ENCODE measurements around the gene FCAR. TPM values are rescaled to one million over a fixed set of nuclear protein-coding genes. Genes with fewer than 3 reads are reported as not detected.
A peak's percentile ranks its signal among the peaks of the same experiment; 100 is the strongest.
"Not testable (repeated sequence)": the region's sequence is repeated elsewhere in the genome, so short reads cannot be mapped to it uniquely, and the experiment has no call there.

FCAR gene
- total RNA-seq, 1 donor from 2014 or later, result not detected

DNA sequence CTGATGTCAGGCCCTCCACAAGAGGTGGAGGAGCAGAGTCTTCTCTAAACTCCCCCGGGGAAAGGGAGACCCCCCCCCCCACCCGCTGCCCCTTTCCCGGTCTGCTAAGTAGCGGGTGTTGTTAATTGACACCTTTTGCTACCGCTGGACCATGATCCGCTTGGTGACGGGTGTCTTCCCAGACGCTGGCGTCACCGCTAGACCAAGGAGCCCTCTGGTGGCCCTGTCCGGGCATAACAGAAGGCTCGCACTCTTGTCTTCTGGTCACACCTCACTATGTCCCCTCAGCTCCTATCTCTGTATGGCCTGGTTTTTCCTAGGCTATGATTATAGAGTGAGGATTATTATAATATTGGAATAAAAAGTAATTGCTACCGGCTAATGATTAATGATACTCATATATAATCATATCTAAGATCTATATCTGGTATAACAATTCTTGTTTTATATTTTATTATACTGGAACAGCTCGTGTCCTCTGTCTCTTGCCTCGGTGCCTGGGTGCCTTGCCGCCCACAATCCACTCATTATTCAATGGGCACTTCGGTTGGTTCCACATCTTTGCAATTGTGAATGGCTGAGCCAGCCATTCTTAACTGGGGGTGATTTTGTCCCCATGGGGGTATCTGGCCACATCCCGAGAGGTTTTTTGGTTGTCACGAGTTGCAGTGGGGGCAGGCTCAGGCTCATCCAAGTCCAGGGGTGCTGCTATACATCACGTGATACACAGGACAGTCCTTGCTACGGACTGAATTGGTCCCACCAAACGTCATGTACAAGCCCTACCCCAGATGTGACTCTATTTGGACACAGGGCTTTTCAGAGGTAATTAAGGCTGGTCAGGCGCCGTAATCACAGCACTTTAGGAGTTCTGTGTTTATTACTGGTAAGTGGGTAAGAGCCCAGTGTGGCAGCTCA, 45.9 kb downstream of the FCAR start:
- H3K4me1 ChIP-seq; intact Hi-C loops (cut with micrococcal nuclease): not testable (repeated sequence)

DNA sequence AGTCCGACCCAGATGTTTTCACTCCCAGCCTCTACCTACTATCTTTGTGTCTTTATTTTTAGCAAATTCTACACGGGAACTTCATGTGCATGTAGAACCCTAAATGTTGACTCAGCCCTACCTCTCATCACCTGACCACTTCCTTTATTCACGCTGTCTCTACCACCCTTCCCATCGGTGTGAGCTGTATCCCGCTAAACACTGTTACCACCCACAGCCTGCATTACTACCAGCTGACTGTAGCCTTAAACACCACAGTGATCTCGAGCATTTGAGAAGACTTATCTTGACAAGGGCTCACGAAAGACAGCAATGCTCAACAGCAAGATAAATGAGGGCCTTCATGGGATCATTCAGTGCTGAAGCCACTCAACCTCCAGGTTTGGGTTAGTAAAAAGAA, 47.0 kb downstream of the FCAR start:
- H3K27me3 ChIP-seq (ENCODE audit: low read depth), result peaks cover 45% of the 10 kb centered on the region
- TF ChIP-seq, protein P1, sequence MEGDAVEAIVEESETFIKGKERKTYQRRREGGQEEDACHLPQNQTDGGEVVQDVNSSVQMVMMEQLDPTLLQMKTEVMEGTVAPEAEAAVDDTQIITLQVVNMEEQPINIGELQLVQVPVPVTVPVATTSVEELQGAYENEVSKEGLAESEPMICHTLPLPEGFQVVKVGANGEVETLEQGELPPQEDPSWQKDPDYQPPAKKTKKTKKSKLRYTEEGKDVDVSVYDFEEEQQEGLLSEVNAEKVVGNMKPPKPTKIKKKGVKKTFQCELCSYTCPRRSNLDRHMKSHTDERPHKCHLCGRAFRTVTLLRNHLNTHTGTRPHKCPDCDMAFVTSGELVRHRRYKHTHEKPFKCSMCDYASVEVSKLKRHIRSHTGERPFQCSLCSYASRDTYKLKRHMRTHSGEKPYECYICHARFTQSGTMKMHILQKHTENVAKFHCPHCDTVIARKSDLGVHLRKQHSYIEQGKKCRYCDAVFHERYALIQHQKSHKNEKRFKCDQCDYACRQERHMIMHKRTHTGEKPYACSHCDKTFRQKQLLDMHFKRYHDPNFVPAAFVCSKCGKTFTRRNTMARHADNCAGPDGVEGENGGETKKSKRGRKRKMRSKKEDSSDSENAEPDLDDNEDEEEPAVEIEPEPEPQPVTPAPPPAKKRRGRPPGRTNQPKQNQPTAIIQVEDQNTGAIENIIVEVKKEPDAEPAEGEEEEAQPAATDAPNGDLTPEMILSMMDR (IDR thresholded peaks at IDR 0.05; ENCODE audit: borderline replicate concordance), result no peak
- intact Hi-C loops (cut with micrococcal nuclease), result no loop called here

More for the DNA sequence above, 45.9 kb downstream of the FCAR start:
- H3K27me3 ChIP-seq (ENCODE audit: low read depth), result peaks cover 53% of the 10 kb centered on the region
- not testable (repeated sequence) for H3K27ac ChIP-seq (replicated peaks); H3K36me3 ChIP-seq; H3K9me3 ChIP-seq (replicated peaks); H3K4me3 ChIP-seq; DNase-seq
- TF ChIP-seq, protein P1 (IDR thresholded peaks at IDR 0.05; ENCODE audit: borderline replicate concordance), result peak; percentile 51

DNA sequence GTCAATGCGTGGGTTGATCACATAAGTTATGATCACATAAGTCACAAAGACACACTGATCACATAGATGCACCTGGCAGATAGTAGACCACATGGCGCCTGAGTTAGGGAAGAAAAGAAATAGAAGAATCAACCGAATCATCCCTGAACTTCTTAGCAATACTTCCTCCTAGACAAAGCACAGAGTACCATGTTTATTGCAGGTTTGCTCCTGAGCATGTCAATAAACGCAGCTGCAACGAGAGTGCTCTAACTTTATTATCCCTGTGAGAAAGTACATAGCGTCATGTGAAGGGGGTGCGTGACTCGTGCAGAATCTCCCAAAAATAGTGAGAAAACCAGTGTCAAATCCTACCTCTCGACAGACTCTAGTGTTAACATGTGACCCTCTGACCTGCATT, 49.2 kb downstream of the FCAR start:
- intact Hi-C loops (cut with micrococcal nuclease), result no loop called here

More for the DNA sequence above, 47.0 kb downstream of the FCAR start:
- Histone ChIP-seq H3K4me3 (no peak overlapping the region), H3K4me1 (no peaks in the 10 kb centered on the region), H3K27ac (replicated peaks) (no peak overlapping the region), H3K9me3 (replicated peaks) (no peaks in the 10 kb centered on the region), H3K36me3 (no peaks in the 10 kb centered on the region)
- no peak for DNase-seq

DNA sequence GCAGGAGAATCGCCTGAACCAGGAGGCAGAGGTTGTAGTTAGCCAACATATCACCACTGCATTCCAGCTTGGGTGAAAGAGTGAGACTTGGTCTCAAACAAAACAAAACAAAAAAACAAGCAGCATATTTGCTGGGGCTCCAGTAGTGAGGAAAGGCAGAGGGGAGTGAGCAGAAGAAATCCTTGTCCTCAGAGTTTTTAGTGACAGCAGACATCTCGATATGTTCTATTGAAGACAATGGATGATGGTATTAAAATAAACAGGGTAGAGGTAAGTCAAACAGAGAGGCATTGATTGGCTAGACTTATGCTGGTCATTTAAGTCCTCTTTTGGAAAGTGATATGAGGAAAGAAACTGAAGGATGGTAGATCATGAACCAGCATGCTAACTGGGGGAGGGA, 54.3 kb downstream of the FCAR start:
- intact Hi-C loops (cut with micrococcal nuclease), result no loop called here
- no peak for DNase-seq
- TF ChIP-seq, protein P1 (IDR thresholded peaks at IDR 0.05; ENCODE audit: borderline replicate concordance), result no peak
- Histone ChIP-seq H3K36me3 (no peaks in the 10 kb centered on the region), H3K27ac (replicated peaks) (no peak overlapping the region), H3K4me1 (no peaks in the 10 kb centered on the region), H3K4me3 (no peak overlapping the region), H3K27me3 (ENCODE audit: low read depth) (peaks cover 5% of the 10 kb centered on the region), H3K9me3 (replicated peaks) (peaks cover 30% of the 10 kb centered on the region)

More for the DNA sequence above, 49.2 kb downstream of the FCAR start:
- no peaks in the 10 kb centered on the region for H3K4me1 ChIP-seq
- no peak for DNase-seq
- TF ChIP-seq, protein P1 (IDR thresholded peaks at IDR 0.05; ENCODE audit: borderline replicate concordance), result no peak
- H3K4me3 ChIP-seq, result no peak overlapping the region
- H3K9me3 ChIP-seq (replicated peaks), result peaks cover 16% of the 10 kb centered on the region
- no peak overlapping the region for H3K27ac ChIP-seq (replicated peaks)
- H3K36me3 ChIP-seq, result no peaks in the 10 kb centered on the region
- peaks cover 33% of the 10 kb centered on the region for H3K27me3 ChIP-seq (ENCODE audit: low read depth)

DNA sequence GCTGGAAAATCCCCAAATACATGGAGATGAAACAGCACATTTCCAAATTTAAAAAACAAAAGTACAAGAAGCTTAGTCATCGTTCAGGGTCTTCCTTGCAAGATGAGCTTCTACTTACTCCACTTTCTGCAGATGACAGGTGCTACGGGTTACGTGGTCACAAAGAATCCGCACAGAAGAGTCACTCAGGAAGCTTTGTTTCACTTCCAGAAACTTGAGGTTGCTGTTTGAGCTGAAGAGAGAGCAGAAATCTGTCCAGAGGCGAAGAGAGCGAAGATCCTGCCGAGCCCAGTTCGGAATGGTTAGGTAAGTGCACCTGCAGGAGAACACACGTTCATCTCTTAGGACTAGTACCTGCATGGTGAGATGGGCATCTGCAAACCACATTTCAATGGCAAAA, 63.9 kb downstream of the FCAR start:
- Histone ChIP-seq H3K9me3 (replicated peaks) (no peaks in the 10 kb centered on the region), H3K4me3 (no peak overlapping the region), H3K27me3 (ENCODE audit: low read depth) (peaks cover 84% of the 10 kb centered on the region), H3K4me1 (no peaks in the 10 kb centered on the region), H3K36me3 (no peaks in the 10 kb centered on the region), H3K27ac (replicated peaks) (no peak overlapping the region)
- no peak for DNase-seq
- intact Hi-C loops (cut with micrococcal nuclease), result no loop called here
- TF ChIP-seq, protein P1 (IDR thresholded peaks at IDR 0.05; ENCODE audit: borderline replicate concordance), result no peak
